Neural progenitor cell (in vitro differentiated cells): Measurements from ENCODE around the gene ARHGAP45. TPM values are rescaled to one million over a fixed set of nuclear protein-coding genes. Genes with fewer than 3 reads are reported as not detected.
A peak's percentile ranks its signal among the peaks of the same experiment; 100 is the strongest.

Source experiments
- DNase-seq: peaks from one replicate; pipeline ENCODE4 v3.0.0-alpha.2; 2016; ENCODE audit warnings: low spot score
- H2AFZ ChIP-seq: fragments of 200-600 bp; sonication (generic); replicated peaks from 2 replicates; pipeline ENCODE4 v1.6.1; 2016; ENCODE audit warnings: antibody characterized with exemption
- H3F3A ChIP-seq: fragments of 200-600 bp; sonication (generic); 2 replicates; pipeline ENCODE4 v1.6.1; 2016; ENCODE audit warnings: antibody characterized with exemption, low read depth
- H3K27ac ChIP-seq: fragments of 200-600 bp; sonication (generic); 2 replicates; pipeline ENCODE4 v1.5.1; 2016; ENCODE audit warnings: mild to moderate bottlenecking
- H3K27me3 ChIP-seq: fragments of 200-600 bp; sonication (generic); 2 replicates; pipeline ENCODE4 v1.6.1; 2016; ENCODE audit warnings: mild to moderate bottlenecking, moderate library complexity
- H3K36me3 ChIP-seq: fragments of 200-600 bp; sonication (generic); 2 replicates; pipeline ENCODE4 v1.5.1; 2016
- H3K4me1 ChIP-seq: fragments of 200-600 bp; sonication (generic); 2 replicates; pipeline ENCODE4 v1.6.1; 2016; ENCODE audit warnings: mixed run types
- H3K4me2 ChIP-seq: fragments of 200-600 bp; sonication (generic); 2 replicates; pipeline ENCODE4 v1.6.1; 2016
- H3K4me3 ChIP-seq: fragments of 200-600 bp; sonication (generic); 2 replicates; pipeline ENCODE4 v1.5.1; 2016
- H3K79me2 ChIP-seq: fragments of 200-600 bp; sonication (generic); 2 replicates; pipeline ENCODE4 v1.6.1; 2016; ENCODE audit warnings: low read depth
- H3K9ac ChIP-seq: fragments of 200-600 bp; sonication (generic); 2 replicates; pipeline ENCODE4 v1.6.1; 2016
- H3K9me3 ChIP-seq: fragments of 200-600 bp; sonication (generic); 2 replicates; pipeline ENCODE4 v1.5.1; 2016; ENCODE audit warnings: low read depth
- H4K20me1 ChIP-seq: fragments of 200-600 bp; sonication (generic); 2 replicates; pipeline ENCODE4 v1.6.1; 2016; ENCODE audit warnings: low read depth
- H3K27ac Mint-ChIP-seq: 3 replicates; pipeline ENCODE4 v1.8.0; 2021; ENCODE audit warnings: mixed read lengths
- H3K27me3 Mint-ChIP-seq: 2 replicates; pipeline ENCODE4 v1.8.0; 2022; ENCODE audit warnings: low read depth, mild to moderate bottlenecking, inconsistent platforms, moderate library complexity, mixed read lengths; ENCODE audit not compliant: insufficient read depth
- H3K36me3 Mint-ChIP-seq: 3 replicates; pipeline ENCODE4 v1.8.0; 2021; ENCODE audit warnings: mixed read lengths
- H3K4me1 Mint-ChIP-seq: 3 replicates; pipeline ENCODE4 v1.8.0; 2021; ENCODE audit warnings: mixed read lengths
- H3K4me3 Mint-ChIP-seq: 3 replicates; pipeline ENCODE4 v1.8.0; 2021; ENCODE audit warnings: mild to moderate bottlenecking, moderate library complexity, mixed read lengths
- H3K9me3 Mint-ChIP-seq: 3 replicates; pipeline ENCODE4 v1.8.0; 2020; ENCODE audit warnings: mixed read lengths
- CTCF ChIP-seq: fragments of 200-600 bp; sonication (generic); IDR thresholded peaks from 2 replicates; pipeline ENCODE4 v1.5.1; 2017; ENCODE audit warnings: antibody characterized with exemption, mild to moderate bottlenecking
- EZH2 ChIP-seq: fragments of 200-600 bp; sonication (generic); IDR thresholded peaks from 2 replicates; pipeline ENCODE4 v1.6.1; 2017; ENCODE audit warnings: antibody characterized with exemption, mild to moderate bottlenecking, moderate library complexity
- EZH2phosphoT487 ChIP-seq: fragments of 200-600 bp; sonication (generic); IDR thresholded peaks from 2 replicates; pipeline ENCODE4 v1.6.1; 2017; ENCODE audit warnings: antibody characterized with exemption
- total RNA-seq: library from RNA; depleted of rRNA; stranded (reverse); fragments of >200 nt; gene quantifications from 2 replicates; pipeline ENCODE4 v1.2.3, GENCODE V29; 2015; ENCODE audit warnings: low replicate concordance

Gene ARHGAP45
- total RNA-seq, 1 donor from 2014 or later, result 9.6 TPM

- DNase-seq, result peak; percentile 76
- Histone ChIP-seq H3K4me3 (peak overlapping the region; percentile 32), H3K79me2 (no peaks in the 10 kb centered on the region), H3K9me3 (no peaks in the 10 kb centered on the region), H4K20me1 (peaks cover 23% of the 10 kb centered on the region), H3K4me2 (peak overlapping the region; percentile 73), H2AFZ (no peak overlapping the region), H3K27ac (no peak overlapping the region), H3K36me3 (no peaks in the 10 kb centered on the region), H3K4me1 (peaks cover 10% of the 10 kb centered on the region), H3F3A (peaks cover 20% of the 10 kb centered on the region), H3K27me3 (peaks cover 4% of the 10 kb centered on the region), H3K9ac (no peak overlapping the region)
- H3K27ac Mint-ChIP-seq, result no peak overlapping the region
- no peaks in the 10 kb centered on the region for H3K9me3 Mint-ChIP-seq
- no peak for TF ChIP-seq EZH2
- peak; percentile 38 for TF ChIP-seq CTCF
- H3K4me1 Mint-ChIP-seq, result peaks cover 2% of the 10 kb centered on the region
- H3K4me3 Mint-ChIP-seq, result no peak overlapping the region
- H3K27me3 Mint-ChIP-seq, result peaks cover 2% of the 10 kb centered on the region
- H3K36me3 Mint-ChIP-seq, result peaks cover 3% of the 10 kb centered on the region
Measured at GRCh38 chr19:1081301-1082164, 14.6 kb downstream of the ARHGAP45 start.

- no peaks in the 10 kb centered on the region for H3K79me2 ChIP-seq
- H2AFZ ChIP-seq, result peak overlapping the region; percentile 84
- peak overlapping the region; percentile 57 for H3K4me3 ChIP-seq
- Mint-ChIP-seq H3K4me3 (no peak overlapping the region), H3K9me3 (no peaks in the 10 kb centered on the region), H3K4me1 (peaks cover 2% of the 10 kb centered on the region), H3K36me3 (peaks cover 3% of the 10 kb centered on the region), H3K27me3 (peaks cover 2% of the 10 kb centered on the region), H3K27ac (no peak overlapping the region)
- DNase-seq, result peak; percentile 98
- peaks cover 10% of the 10 kb centered on the region for H3K4me1 ChIP-seq
- no peaks in the 10 kb centered on the region for H3K9me3 ChIP-seq
- no peaks in the 10 kb centered on the region for H3K36me3 ChIP-seq
- TF ChIP-seq EZH2phosphoT487 (no peak), EZH2 (no peak), CTCF (no peak)
- H4K20me1 ChIP-seq, result peaks cover 23% of the 10 kb centered on the region
- peaks cover 4% of the 10 kb centered on the region for H3K27me3 ChIP-seq
- no peak overlapping the region for H3K27ac ChIP-seq
- H3K4me2 ChIP-seq, result peak overlapping the region; percentile 76
- no peak overlapping the region for H3K9ac ChIP-seq
- H3F3A ChIP-seq, result peaks cover 20% of the 10 kb centered on the region
Measured at GRCh38 chr19:1082165-1082927, 15.4 kb downstream of the ARHGAP45 start.

GRCh38 chr19:1082928-1083816 lies 16.2 kb downstream of the ARHGAP45 start:
- H3K9ac ChIP-seq, result no peak overlapping the region
- no peaks in the 10 kb centered on the region for H3K9me3 Mint-ChIP-seq
- H3K36me3 ChIP-seq, result no peaks in the 10 kb centered on the region
- DNase-seq, result no peak
- H3K27me3 ChIP-seq, result peaks cover 4% of the 10 kb centered on the region
- H2AFZ ChIP-seq, result peak overlapping the region; percentile 84
- TF ChIP-seq EZH2phosphoT487 (no peak), CTCF (no peak), EZH2 (no peak)
- H3K4me2 ChIP-seq, result peak overlapping the region; percentile 76
- peaks cover 23% of the 10 kb centered on the region for H4K20me1 ChIP-seq
- H3K4me3 ChIP-seq, result peak overlapping the region; percentile 57
- peaks cover 2% of the 10 kb centered on the region for H3K27me3 Mint-ChIP-seq
- no peaks in the 10 kb centered on the region for H3K9me3 ChIP-seq
- peaks cover 10% of the 10 kb centered on the region for H3K4me1 ChIP-seq
- no peaks in the 10 kb centered on the region for H3K79me2 ChIP-seq
- no peak overlapping the region for H3K27ac ChIP-seq
- peaks cover 7% of the 10 kb centered on the region for H3K36me3 Mint-ChIP-seq
- H3F3A ChIP-seq, result peaks cover 25% of the 10 kb centered on the region
- H3K27ac Mint-ChIP-seq, result no peak overlapping the region
- H3K4me1 Mint-ChIP-seq, result peaks cover 2% of the 10 kb centered on the region
- peak overlapping the region; percentile 63 for H3K4me3 Mint-ChIP-seq
